Osteoblast (primary cell): ENCODE measurements around the gene MBD4. TPM values are rescaled to one million over a fixed set of nuclear protein-coding genes. Genes with fewer than 3 reads are reported as not detected.
A peak's percentile ranks its signal among the peaks of the same experiment; 100 is the strongest.
"Not testable (repeated sequence)": the region's sequence is repeated elsewhere in the genome, so short reads cannot be mapped to it uniquely, and the experiment has no call there.

Experiments used
- DNase-seq: peaks from one replicate; pipeline ENCODE4 v3.0.0; 2011; ENCODE audit warnings: low spot score, mixed read lengths; ENCODE audit not compliant: insufficient read length; ENCODE audit errors: missing footprints
- H2AFZ ChIP-seq: 2 replicates; pipeline ENCODE4 v1.6.0; 2011; ENCODE audit warnings: mild to moderate bottlenecking, low read length
- H3K27ac ChIP-seq: 2 replicates; pipeline ENCODE4 v1.5.1; 2011; ENCODE audit warnings: mild to moderate bottlenecking, low read depth, low read length, moderate library complexity
- H3K27me3 ChIP-seq: 2 replicates; pipeline ENCODE4 v1.6.0; 2012; ENCODE audit warnings: mild to moderate bottlenecking, control low read depth, inconsistent platforms, low read length, moderate library complexity; ENCODE audit not compliant: insufficient read depth
- H3K36me3 ChIP-seq: 2 replicates; pipeline ENCODE4 v1.5.1; 2011; ENCODE audit warnings: mild to moderate bottlenecking, low read length, control low read depth, moderate library complexity; ENCODE audit not compliant: insufficient read depth
- H3K4me1 ChIP-seq: 2 replicates; pipeline ENCODE4 v1.5.1; 2011; ENCODE audit warnings: mild to moderate bottlenecking, low read length, control low read depth, moderate library complexity; ENCODE audit not compliant: insufficient read depth
- H3K4me2 ChIP-seq: 2 replicates; pipeline ENCODE4 v1.6.0; 2011; ENCODE audit warnings: mild to moderate bottlenecking, low read length; ENCODE audit not compliant: insufficient read depth
- H3K4me3 ChIP-seq: fragments of 200-600 bp; sonication (generic); 3 replicates; pipeline ENCODE4 v1.5.1; 2012; ENCODE audit warnings: mild to moderate bottlenecking, low read length, inconsistent platforms; ENCODE audit not compliant: insufficient read depth
- H3K79me2 ChIP-seq: 2 replicates; pipeline ENCODE4 v1.6.0; 2012; ENCODE audit warnings: mild to moderate bottlenecking, low read length, control low read depth, inconsistent platforms; ENCODE audit not compliant: insufficient read depth
- H3K9me3 ChIP-seq: 2 replicates; pipeline ENCODE4 v1.5.1; 2011; ENCODE audit warnings: low read depth, low read length, control low read depth
- H4K20me1 ChIP-seq: 2 replicates; pipeline ENCODE4 v1.6.0; 2012; ENCODE audit warnings: mild to moderate bottlenecking, low read length, control low read depth; ENCODE audit not compliant: insufficient read depth
- CTCF ChIP-seq: IDR thresholded peaks from 2 replicates; pipeline ENCODE4 v1.5.1; 2011; ENCODE audit warnings: mild to moderate bottlenecking, low read depth, low read length, moderate library complexity; ENCODE audit errors: extremely low read depth
- total RNA-seq: library from RNA; depleted of rRNA; stranded (reverse); fragments of >200 nt; gene quantifications from 2 replicates; pipeline ENCODE4 v1.2.3, GENCODE V29; 2012

MBD4 gene
- total RNA-seq, 1 donor: 41.3 TPM

- H3K27ac ChIP-seq: peak overlapping the region; percentile 96
- H3K79me2 ChIP-seq: peaks cover 2% of the 10 kb centered on the region
- H3K27me3 ChIP-seq: no peaks in the 10 kb centered on the region
- H3K4me1 ChIP-seq: peaks cover 51% of the 10 kb centered on the region
- peak overlapping the region; percentile 13 for H2AFZ ChIP-seq
- peaks cover 16% of the 10 kb centered on the region for H3K36me3 ChIP-seq
- H3K4me2 ChIP-seq: peak overlapping the region; percentile 77
- peak overlapping the region; percentile 23 for H3K4me3 ChIP-seq
- no peaks in the 10 kb centered on the region for H4K20me1 ChIP-seq
- DNase-seq: no peak
- no peak for TF ChIP-seq CTCF
- H3K9me3 ChIP-seq: no peaks in the 10 kb centered on the region
Observed at GRCh38 chr3:129486664-129487035, 46.9 kb upstream of the MBD4 start.

GRCh38 chr3:129485721-129486663 is 46.2 kb upstream of the MBD4 start:
- Histone ChIP-seq H3K27ac (peak overlapping the region; percentile 96), H3K9me3 (no peaks in the 10 kb centered on the region), H3K36me3 (peaks cover 16% of the 10 kb centered on the region), H2AFZ (peak overlapping the region; percentile 17), H4K20me1 (no peaks in the 10 kb centered on the region), H3K27me3 (no peaks in the 10 kb centered on the region), H3K4me2 (peak overlapping the region; percentile 77), H3K4me3 (peak overlapping the region; percentile 23), H3K79me2 (no peaks in the 10 kb centered on the region), H3K4me1 (peaks cover 56% of the 10 kb centered on the region)
- no peak for TF ChIP-seq CTCF
- peak; percentile 93 for DNase-seq

DNA sequence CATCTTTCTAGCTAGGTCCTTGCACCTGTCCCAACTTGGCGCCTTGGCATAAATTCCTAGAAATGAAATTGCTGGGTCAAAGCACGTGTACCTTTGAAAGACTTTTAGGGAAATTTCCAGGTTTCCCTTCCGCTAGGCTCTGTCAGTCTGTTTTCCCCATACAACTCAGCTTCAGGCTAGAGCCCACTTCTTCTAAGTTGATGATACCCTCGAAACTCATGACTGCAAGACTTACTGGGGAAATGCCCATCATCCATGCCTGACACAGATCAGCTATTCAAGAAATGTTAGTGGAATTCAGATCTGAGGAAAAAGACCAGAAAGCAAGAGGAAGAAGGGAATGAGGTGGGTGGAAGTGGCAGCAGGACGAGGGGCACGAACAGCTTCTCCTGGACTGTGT is 45.4 kb upstream of the MBD4 start:
- not testable (repeated sequence) for H3K4me3 ChIP-seq, H3K79me2 ChIP-seq, DNase-seq, H3K27me3 ChIP-seq, H3K9me3 ChIP-seq, H4K20me1 ChIP-seq
- H3K4me2 ChIP-seq: peak overlapping the region; percentile 77
- peak overlapping the region; percentile 96 for H3K27ac ChIP-seq
- H2AFZ ChIP-seq: peak overlapping the region; percentile 17
- peaks cover 13% of the 10 kb centered on the region for H3K36me3 ChIP-seq
- H3K4me1 ChIP-seq: peaks cover 50% of the 10 kb centered on the region

DNA sequence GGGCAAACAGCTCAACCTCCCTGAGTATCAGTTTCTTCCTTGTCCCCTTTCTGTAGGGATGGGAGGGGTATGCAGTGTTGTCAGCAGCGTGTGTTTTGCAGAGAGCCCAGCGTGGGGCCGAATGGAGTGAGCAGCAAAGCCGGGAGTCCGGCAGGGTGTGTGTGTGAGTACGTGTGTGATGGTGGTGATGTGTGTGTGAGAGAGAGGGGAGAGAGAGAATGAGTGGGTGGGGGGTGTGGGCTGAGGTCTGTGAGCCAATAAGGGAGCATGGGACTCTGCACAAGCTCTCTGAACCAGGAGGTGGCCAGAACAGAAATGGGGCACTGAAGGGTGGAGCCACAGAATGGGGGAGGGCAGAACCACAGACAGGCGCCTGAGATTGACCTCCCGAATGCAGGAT is 44.1 kb upstream of the MBD4 start:
- H3K4me1 ChIP-seq: peaks cover 50% of the 10 kb centered on the region
- H3K4me2 ChIP-seq: no peak overlapping the region
- no peak for DNase-seq
- H3K27ac ChIP-seq: no peak overlapping the region
- no peaks in the 10 kb centered on the region for H3K79me2 ChIP-seq
- H2AFZ ChIP-seq: no peak overlapping the region
- no peak for TF ChIP-seq CTCF
- no peaks in the 10 kb centered on the region for H3K9me3 ChIP-seq
- H3K4me3 ChIP-seq: no peak overlapping the region
- H3K36me3 ChIP-seq: peaks cover 23% of the 10 kb centered on the region
- H4K20me1 ChIP-seq: no peaks in the 10 kb centered on the region
- H3K27me3 ChIP-seq: no peaks in the 10 kb centered on the region
